ENCODE results near the gene FGFR2.
"Not testable (repeated sequence)": the region's sequence is repeated elsewhere in the genome, so short reads cannot be mapped to it uniquely, and the experiment has no call there.

The FGFR2 gene

DNA sequence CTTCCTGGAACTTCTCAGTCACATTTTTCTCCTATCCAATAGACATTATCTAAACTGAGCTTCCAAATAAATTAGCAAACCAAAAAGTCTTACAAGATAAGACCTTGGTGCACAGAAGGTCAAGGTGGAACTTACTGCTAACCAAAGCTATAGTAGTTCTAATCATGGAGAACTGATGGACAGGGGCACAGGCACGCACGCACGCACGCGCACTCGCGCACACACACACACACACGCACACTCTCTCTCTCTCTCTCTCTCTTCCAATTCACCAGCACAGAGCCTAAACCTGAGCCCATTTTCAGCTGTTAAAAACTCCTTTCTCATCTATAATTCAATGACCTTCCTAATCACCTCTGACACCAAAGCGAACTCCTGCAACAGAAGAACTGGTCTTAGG lies 7.5 kb downstream of the FGFR2 start:
- DNase-seq (ENCODE audit: low read depth): no peak

DNA sequence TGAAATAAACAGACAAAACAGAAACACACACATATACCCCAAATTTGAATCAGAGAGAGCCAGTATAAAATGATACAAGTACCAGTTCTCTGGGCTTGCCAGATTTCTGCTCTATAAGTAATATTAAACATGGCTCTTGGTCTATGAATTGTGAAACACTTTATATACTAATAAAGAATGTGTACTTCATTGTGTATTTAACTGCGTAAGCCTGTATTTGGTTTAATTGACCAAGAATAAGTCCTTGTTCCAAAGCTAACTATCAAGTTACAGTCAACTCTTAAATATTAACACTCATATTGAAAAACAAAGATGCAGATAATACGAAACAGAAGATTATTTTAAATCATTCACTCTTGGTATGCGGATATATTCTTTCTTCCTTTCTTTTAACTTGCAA lies 8.7 kb downstream of the FGFR2 start:
- no peak for DNase-seq (ENCODE audit: low read depth)

DNA sequence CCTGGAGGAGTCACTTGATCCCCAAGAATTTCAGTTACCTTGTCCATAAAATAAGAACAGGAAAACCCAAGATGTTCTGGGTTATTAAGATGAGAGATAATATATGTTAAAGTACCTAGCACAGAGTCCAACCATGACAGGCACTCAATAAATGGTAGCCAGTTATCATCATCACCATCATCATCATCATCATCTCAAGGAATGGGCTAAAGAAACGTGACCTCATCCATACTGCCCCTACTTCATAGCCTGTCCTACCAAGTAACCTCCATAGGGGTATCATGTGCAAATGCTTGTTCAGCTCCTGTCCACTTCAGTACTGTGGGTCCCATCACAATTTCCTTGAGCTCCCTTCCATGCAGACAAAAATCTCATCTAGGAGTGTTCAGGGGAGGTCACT lies 14.4 kb downstream of the FGFR2 start:
- DNase-seq (ENCODE audit: low read depth): no peak

DNA sequence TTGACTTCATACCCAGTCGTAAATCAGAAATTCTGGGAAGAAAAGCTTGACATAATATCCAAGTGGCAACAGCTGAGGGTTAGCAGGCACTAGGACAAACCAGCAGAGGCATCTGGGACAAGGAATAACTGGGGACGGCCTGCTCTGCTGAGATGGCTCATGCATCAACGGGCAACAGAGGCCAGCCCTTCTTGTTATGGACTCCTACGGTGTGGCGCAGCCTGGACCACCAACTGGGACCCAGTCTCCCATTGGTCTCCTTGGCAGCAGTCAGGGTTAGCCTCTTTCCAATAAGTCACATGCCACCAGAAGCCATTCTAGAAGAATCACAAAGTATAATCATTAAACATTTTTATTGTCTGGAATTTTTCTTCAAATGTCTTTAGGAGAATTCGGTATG lies 15.0 kb downstream of the FGFR2 start:
- DNase-seq (ENCODE audit: low read depth): no peak

DNA sequence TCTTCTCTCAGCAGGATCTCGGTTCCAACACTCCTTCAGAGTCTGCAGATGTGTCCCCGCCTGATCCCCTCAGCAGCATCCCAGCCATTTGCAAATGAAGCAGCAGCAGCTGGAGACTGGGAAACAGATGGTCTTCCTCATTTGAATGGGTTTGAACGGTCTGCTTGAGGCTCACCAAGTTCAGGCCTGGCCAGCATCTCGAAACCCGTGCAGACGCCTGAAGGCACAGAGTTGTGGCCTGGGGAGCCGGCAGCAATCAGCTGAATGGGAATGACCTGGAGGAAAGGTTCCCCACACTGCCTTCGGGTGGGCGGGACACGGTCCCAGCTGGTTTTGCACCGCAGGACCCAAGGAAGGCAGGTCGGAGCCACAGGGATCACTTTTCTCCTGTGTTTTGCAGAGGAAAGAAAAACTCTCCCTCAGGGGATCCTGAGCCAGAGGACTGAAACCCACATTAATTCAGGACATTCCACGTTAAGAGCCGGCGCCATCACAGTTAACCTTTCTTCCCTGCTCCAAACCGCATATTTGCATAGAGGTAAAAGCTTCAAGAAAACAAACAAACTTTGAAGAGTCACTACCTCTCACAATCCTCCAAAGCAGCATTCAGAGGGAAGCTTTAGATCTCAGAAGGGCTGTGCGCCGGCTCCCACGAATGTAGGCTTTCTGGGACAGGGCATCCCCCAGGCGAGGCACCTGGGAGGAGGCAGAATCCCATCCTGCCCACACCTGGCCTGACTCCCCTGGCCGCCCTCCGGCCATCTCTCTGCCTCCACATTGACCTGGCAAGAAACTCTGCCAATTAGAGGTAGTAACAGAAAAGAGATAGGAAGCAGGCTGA lies 17.7 kb downstream of the FGFR2 start:
- DNase-seq (ENCODE audit: low read depth): no peak

DNA sequence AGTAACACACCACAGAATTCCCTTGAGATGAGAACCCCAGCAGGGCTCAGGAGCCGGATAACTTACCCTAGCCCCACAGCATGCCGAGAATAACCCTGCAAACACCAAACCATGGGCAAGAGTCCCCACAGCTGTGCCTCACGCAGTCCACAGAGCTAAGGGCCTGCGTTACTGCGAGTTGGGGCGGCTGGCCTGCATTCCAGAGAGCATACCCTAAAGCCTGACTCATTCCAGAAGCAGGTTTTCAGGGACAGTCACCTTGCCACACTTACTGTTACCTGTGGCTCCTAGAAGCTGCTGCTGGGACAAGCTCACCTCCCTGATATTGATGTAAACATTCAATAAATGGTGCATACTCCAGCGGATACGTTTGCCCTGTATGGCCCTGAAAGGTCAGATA lies 18.6 kb downstream of the FGFR2 start:
- DNase-seq (ENCODE audit: low read depth): no peak

DNA sequence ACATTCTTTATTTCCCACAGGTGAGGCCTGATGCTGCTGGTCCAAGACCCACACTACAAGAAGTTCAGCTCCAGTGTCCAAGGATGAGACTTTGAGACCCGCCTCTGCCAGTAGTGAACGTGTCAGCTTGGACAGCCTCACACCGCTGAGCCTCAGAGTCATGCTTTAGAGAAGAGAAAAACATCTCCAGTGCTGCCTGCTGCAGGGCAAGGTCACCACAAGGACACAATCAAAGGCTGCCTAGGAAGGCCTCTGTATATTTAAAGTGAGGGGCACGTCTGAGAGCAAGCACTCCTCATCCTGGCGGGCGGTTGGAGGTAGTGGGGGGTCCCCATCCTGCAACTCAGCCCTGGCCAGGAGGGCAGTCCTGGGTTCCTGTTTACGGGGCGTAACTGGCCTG lies 19.3 kb downstream of the FGFR2 start:
- DNase-seq (ENCODE audit: low read depth): no peak

DNA sequence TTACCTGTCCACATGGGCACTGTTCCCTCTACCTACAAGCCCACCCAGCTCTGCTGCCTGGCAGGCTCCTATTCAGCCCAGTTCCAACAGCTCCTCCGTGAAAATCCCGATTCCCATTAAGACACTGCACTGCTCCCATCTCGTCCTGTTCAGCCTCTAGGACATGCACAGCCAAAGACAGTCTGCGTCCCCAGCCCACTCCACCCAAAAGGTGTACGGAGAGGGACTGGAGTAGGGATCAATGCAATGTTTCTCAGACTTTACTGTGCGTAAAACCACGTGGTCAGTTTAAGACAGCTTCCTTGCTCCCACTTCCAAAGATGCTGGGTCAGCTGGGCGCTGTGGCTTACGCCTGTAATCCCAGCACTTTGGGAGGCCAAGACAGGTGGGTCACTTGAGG lies 19.9 kb downstream of the FGFR2 start:
- no peak for DNase-seq (ENCODE audit: low read depth)

DNA sequence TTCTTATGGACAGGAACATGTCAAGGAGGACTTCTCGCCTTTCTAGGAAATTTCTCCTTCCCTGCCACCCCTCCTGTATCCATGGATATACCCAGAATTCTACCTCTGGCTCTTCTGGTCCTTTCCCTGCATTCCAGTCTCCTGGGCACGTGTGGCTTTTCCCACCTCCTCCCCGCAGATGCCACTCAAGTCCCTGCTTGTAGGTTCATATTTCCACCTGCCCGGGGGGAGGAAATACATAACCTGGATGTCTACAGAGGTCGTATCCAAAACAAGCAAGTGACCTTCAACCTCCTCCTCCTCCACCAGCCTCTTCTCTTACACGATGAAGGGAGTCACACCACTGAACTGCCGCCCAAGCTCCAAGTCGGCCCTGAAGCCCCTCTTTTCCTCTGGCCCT lies 20.7 kb downstream of the FGFR2 start:
- no peak for DNase-seq (ENCODE audit: low read depth)

DNA sequence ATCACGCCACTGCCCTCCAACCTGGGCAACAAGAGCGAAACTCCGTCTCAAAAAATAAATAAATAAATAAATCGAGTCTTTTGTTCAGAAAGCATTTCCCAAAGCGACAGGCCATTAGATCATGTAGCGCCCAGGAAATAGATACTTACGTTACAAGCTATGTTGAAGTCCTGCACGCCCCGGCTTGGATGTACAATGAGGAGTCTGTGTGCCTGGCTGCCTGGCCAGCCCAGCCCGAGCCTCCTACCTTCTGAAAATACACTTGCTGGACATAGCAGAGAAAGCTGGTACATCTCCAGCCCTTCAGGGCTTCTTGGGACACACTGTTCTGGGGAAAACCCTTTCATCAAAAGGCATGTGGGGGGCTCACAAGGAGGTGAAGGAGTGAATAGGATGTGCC lies 22.1 kb downstream of the FGFR2 start:
- no peak for DNase-seq (ENCODE audit: low read depth)

DNA sequence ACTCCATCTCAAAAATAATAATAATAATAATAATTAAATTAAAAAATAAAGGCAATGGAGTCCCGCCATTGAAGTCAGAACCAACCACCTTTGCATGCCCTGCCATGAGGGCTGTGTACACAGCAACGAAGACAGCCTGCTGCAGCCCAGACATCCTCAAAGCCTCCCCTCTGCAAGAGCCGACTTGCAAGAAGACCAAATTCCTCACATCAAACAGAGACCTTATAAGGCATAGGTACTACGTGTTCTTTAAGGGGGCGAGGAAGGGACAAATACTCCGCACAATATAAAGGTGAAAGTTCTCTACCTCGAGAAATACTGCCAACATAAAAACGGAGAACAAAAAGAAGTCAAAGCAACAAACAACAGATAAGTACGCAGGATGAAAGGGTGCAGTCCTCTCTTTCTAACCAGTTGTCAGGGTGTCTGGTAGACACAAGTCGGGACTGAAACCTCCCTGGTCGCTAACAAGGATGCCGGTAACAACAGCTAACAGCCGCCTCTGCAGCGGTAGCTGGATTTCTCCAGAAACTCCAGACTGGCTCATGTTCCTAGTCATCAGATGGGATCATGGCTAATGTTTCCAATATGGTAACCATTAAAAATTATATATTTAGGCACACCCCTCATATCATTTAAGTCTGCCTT lies 23.6 kb downstream of the FGFR2 start:
- no peak for DNase-seq (ENCODE audit: low read depth)

DNA sequence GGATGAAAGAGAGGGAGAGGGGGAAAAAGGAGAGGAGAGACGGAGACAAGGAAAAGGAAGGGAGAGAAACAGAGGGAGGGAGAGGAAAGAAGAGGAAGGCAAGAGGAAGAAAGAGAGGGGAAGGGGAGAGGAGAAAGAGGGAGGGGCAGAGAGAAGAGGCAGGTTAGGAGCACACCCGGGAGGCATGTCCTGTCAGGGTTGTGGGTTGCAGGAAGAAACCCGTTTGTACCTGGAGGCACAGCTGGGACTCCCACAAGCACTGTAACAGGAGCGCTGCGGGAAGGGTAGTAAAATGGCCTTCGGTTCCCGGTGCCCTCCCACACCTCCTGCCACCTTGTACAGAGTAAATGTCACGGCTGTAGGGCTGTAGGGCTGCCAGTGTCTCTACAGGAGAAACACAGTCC lies 24.7 kb downstream of the FGFR2 start:
- no peak for DNase-seq (ENCODE audit: low read depth)

DNA sequence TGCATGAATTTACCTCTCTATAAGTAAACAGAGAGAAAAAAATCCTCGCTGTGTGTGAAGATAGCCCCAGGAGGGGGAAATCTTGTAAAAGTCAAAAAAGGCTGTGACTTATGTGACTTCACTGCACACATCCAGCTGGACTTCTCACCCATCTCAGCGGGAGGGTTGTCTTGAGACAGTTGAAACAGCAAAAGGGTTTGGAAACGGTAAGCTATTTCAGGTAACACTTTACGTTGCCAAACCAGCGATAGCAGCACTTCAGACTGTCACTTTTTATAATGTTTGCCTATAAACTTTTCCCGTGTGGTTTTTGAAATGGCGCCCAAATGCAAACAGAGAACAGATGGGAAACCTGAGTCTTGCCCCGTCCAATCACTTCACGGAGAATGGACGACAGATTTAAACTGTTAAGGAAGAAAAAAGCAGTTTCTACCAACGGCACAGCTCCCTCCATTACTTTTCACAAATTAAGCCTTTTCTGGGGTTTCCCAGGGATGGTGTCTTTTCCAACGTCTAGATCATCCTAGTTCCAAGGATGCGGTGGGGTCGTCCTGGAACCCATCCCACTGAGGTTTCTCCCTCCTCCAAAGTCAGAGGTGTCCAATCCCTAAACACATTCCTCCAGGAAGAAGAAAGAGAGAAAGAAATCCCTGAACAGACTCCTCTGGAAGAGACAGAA lies 25.2 kb downstream of the FGFR2 start:
- DNase-seq (ENCODE audit: low read depth): no peak

DNA sequence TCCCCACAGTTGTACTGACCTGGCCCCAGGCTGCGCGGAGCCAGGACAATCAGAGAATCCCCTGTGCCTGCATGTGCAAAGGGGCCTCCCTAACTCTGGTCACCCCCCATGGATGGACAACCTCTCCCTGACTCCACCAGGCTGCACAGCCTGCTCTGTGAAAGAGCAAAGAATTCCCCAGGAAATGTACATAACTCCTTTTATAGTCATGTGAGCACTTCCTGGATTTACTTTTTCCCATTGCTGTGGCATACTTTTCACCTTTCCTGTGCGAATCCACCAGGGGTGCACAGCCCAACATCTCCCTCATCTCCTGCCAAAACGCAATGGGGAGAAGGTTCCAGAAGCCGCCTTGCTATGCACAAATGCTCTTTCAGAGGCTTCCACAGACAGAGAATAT lies 27.9 kb downstream of the FGFR2 start:
- no peak for DNase-seq (ENCODE audit: low read depth)

DNA sequence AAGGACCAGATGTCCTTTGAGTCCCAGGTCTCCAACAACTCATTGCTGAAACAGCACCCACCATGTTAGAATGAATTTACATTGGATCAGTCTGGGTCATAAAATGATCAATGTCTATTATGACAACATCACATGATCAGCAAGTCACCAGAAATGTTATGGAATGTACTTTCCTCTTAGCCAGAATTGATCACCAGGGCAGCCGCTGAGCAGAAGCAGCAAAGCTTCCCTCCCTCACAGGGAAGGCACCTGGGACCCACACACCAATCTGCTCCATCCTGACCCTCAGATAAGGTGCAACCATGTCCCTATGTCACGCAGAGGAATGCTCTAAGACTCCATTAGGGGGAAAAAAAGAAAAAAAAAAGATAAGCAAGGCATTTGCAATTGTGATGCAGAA lies 30.0 kb downstream of the FGFR2 start:
- DNase-seq (ENCODE audit: low read depth): no peak

DNA sequence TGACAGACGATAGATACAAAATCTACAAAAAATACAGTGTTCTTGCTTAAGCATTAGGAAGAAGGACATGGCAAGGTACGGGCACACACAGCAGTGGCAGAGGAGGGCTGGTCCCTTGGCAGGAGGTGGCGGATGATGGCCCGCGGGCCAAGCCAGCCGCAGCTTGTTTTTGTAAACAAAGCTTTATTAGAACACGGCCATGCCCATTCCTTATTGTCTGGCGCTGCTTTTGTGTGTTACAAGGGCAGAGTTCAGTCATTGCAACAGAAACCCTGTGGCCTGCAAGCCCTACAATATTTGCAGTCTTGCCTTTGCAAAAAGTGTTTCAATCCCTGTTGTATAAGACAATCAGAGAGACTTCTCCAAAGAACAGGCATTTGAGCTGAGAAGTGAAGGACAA lies 30.7 kb downstream of the FGFR2 start:
- DNase-seq (ENCODE audit: low read depth): no peak

DNA sequence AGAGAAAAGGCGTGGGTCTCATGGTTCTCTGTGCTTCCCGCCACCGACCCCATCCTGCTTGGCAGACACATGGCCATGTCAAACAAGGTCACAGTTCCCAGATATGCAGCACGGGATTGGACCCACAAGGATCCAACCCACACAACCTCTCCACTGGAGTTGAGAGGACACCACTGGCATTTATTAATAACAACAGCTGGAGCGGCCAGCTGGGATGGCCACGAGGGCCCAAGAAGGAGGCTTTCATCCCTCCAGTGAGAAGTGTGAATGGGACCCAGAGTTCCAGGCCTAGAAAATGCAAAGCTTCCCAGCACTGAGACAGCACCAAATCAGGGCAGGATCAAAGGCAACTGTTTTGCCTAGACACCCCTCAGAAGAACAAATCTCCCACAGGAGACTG lies 31.5 kb downstream of the FGFR2 start:
- no peak for DNase-seq (ENCODE audit: low read depth)

DNA sequence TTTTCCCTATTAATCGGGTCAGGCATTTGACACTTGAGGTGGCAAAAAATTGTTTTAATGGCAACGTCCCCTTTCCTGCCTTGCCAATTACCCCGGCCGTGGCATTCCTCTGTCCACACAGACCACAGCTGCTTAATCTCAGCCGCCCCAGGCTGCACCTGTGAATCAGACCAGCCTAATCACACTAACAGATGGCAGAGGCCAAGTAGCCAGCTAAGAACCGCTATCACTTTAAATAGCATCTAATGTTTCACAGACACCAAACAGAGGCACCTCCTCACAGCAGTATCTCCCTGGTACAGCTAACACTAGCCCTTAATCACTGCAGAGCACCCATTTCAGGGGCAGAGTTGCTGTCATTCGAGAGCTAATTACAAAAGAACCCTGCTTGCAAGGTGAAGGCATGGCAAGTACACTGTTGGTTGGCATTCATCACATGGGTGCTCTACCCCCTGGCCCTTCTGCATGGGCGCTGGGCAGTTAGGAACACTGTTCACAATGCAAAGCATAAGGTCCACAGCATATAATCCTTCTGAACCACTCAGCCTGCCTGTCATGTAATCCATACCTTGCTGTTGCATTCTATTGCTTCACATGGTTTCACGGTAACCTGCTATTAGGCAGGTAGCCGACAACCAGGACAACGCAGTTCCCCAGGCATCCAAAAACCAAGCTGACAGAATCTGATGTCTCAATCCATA lies 38.8 kb downstream of the FGFR2 start:
- no peak for DNase-seq (ENCODE audit: low read depth)

DNA sequence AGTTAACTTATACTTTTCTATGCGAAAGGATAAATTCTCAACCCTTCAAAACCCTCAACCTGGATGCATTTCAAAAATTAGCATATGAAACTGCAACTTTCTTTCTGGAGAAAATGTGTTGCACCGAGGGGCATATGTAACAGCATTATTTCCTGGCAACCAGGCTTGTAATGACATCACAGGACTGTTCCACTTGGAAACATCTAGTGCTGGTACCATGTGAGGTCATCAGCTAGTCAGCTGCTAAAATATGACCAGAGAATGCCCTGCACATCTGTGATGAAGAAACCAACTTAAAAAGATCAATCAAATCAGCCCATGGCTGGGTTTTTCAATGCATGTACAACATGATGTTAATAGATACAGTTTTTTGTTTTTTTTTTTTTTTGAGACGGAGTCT lies 40.0 kb downstream of the FGFR2 start:
- DNase-seq (ENCODE audit: low read depth): no peak

DNA sequence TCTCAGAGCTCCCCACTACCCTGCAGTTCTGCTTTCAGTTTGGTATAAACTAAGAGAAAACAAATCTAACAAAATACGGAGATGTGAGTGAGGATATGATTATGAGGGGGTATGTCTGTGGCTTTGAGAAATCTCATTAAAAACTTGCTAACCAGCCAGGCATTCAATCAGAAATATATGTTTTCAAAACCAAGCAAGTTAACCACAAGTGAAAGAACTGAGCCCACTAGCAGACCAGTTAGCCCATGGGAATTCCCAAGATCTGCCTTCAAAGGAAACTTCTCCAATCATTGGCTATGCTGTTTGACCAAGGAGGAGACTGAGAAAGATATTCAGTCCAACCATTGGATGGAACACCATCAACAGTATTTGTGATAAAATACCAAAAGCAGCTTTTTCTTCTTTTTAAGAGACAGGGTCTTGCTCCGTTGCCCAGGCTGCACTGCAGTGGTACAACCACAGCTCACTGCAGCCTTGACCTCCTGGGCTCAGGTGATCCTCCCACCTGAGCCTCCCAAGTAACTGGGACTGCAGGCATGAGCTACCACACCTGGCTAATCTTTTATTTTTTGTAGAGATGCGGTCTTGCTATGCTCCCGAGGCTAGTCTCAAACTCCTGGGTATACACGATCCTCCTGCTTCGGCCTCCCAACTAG lies 41.2 kb downstream of the FGFR2 start:
- DNase-seq (ENCODE audit: low read depth): no peak

DNA sequence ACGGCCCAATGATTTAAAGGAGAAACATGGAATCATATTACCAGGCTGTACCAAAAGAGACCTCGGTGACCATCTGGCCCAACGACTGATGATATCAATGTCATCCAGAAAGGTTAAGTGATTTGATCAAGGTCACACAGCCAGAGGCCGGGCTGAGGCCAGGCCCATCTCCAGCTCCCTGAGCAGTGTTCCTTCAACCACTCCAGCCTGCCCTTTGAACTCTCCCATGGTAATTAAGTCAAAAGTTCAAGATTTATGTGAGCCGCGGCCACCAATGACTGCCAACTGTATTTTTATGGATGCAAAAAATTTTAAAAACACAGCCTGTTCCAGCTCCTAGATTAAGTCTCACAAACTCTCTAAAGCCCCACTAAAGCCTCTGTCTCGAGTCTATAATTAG lies 41.8 kb downstream of the FGFR2 start:
- DNase-seq (ENCODE audit: low read depth): no peak

DNA sequence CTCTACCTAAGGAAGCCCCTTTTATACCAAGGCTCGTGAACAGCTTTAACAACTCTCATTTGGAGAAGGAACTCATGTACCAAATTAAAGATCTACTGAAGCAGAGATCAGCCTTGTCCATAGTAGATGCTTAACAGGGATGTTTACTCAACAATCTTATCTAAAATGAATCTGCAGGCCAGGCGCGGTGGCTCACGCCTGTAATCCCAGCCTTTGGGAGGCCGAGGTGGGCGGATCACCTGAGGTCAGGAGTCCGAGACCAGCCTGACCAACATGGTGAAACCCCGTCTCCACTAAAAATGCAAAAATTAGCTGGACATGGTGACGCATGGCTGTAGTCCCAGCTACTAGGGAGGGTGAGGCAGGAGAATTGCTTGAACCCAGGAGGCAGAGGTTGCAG lies 43.3 kb downstream of the FGFR2 start:
- not testable (repeated sequence) for DNase-seq (ENCODE audit: low read depth)

Data from ELR (cell line).